ENCODE results near the gene LGMN. TPM values are rescaled to one million over a fixed set of nuclear protein-coding genes. Genes with fewer than 3 reads are reported as not detected.
A peak's percentile ranks its signal among the peaks of the same experiment; 100 is the strongest.

LGMN gene
- total and polyA plus RNA-seq, 2 donors (not counting 1 experiment from before 2014, with no cell fraction given) = 22.6 to 61.0 TPM

DNA sequence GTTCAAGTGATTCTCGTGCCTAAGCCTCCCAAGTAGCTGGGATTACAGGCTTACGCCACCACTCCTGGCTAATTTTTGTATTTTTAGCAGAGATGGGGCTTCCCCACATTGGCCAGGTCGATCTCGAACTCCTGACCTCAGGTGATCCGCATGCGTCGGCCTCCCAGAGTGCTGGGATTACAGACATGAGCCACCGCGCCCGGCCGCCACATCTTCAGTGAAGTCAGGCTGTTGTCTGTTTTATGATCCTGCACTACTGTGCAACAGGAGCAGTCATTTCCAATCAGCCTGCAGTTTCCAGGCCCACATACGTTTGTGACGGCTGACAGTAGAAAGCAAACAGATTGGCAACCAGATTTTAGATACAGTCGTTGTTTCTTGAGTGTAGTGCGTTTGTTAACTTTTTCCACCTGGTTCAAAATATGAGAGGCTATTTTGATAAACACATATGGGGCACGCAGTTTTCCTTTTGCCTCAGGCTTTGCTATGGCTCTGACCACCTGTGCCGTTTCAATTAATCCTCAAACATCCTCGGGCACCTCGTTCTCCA, 74.8 kb downstream of the LGMN start:
- no peaks in the 10 kb centered on the region for H3K79me2 ChIP-seq (ENCODE audit: control insufficient read depth, insufficient read depth, low read length)
- H3K9ac ChIP-seq (ENCODE audit: insufficient read depth, low read length) = no peak overlapping the region
- no peaks in the 10 kb centered on the region for H3K9me3 ChIP-seq (ENCODE audit: control insufficient read depth, insufficient read depth, low read depth, low read length)
- TF ChIP-seq, protein P1, sequence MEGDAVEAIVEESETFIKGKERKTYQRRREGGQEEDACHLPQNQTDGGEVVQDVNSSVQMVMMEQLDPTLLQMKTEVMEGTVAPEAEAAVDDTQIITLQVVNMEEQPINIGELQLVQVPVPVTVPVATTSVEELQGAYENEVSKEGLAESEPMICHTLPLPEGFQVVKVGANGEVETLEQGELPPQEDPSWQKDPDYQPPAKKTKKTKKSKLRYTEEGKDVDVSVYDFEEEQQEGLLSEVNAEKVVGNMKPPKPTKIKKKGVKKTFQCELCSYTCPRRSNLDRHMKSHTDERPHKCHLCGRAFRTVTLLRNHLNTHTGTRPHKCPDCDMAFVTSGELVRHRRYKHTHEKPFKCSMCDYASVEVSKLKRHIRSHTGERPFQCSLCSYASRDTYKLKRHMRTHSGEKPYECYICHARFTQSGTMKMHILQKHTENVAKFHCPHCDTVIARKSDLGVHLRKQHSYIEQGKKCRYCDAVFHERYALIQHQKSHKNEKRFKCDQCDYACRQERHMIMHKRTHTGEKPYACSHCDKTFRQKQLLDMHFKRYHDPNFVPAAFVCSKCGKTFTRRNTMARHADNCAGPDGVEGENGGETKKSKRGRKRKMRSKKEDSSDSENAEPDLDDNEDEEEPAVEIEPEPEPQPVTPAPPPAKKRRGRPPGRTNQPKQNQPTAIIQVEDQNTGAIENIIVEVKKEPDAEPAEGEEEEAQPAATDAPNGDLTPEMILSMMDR (conservative IDR thresholded peaks at IDR 0.05 in 1 of 2, IDR thresholded peaks at IDR 0.05 in 1 of 2; ENCODE audit: low read depth in 1 of 2, low read length in 2 of 2) = no peak
- no peak for TF ChIP-seq EZH2 (IDR thresholded peaks at IDR 0.05; ENCODE audit: low read length, missing control alignments)
- peaks cover 9% of the 10 kb centered on the region for H3K36me3 ChIP-seq (ENCODE audit: control insufficient read depth, insufficient read depth, low read length)
- peaks cover 10% of the 10 kb centered on the region for H3K4me1 ChIP-seq (ENCODE audit: control insufficient read depth, extremely low read depth, insufficient read depth, low read length)
- no peaks in the 10 kb centered on the region for H3K27me3 ChIP-seq (ENCODE audit: control insufficient read depth, insufficient read depth, low read length)
- no peak overlapping the region for H3K4me3 ChIP-seq (replicated peaks in 1 of 4; ENCODE audit: control extremely low read depth in 1 of 4, insufficient read depth in 1 of 4, low read depth in 3 of 4, low read length in 4 of 4)
- H3K27ac ChIP-seq (ENCODE audit: insufficient read depth, low read length) = no peak overlapping the region
- DNase-seq (ENCODE audit: low read depth in 2 of 2) = no peak
- no peak overlapping the region for H2AFZ ChIP-seq (ENCODE audit: low read length)
- no peaks in the 10 kb centered on the region for H4K20me1 ChIP-seq (ENCODE audit: control insufficient read depth, extremely low read depth, insufficient read depth, low read length)
- H3K4me2 ChIP-seq (ENCODE audit: extremely low read depth, insufficient read depth, low read length) = no peak overlapping the region

DNA sequence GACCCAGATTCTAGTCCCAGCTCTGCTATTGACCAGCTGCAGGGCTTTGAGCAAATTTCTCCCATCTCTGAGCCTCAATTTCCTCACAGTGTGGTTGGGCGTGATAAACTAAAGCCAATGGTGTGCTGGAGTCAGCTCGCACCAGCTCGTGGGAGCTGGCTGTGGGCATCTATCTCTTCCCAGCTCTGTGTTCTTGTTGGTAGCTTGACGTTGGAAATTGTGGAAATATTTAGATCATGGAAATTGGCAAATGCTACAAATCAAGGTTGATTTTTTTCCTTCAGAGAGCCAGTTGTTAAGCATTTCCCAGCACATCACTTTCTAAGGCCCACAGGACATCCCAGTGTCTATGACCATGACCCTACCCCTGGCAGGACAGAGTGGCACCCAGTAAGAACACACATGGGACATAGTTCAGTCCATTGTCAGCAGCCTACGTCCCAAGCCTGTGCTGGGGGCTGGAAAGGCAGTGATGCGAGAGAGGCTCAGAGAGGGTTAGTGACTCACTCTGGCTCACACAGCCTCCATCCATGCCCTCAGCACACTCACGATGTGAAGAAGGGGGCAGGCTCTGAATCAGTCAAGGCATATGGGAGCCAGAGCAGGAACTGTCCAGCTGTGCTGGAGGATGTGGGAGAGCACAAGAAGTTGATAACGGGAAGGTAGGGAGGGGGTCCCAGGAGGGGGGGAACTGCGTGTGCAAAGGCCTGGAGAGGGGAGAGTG, 77.6 kb downstream of the LGMN start:
- H3K27ac ChIP-seq (ENCODE audit: insufficient read depth, low read length) = peak overlapping the region; percentile 47
- H3K36me3 ChIP-seq (ENCODE audit: control insufficient read depth, insufficient read depth, low read length) = peaks cover 1% of the 10 kb centered on the region
- H3K4me2 ChIP-seq (ENCODE audit: extremely low read depth, insufficient read depth, low read length) = peak overlapping the region; percentile 38
- no peak overlapping the region for H3K4me3 ChIP-seq (replicated peaks in 1 of 4; ENCODE audit: control extremely low read depth in 1 of 4, insufficient read depth in 1 of 4, low read depth in 3 of 4, low read length in 4 of 4)
- no peaks in the 10 kb centered on the region for H3K9me3 ChIP-seq (ENCODE audit: control insufficient read depth, insufficient read depth, low read depth, low read length)
- H3K27me3 ChIP-seq (ENCODE audit: control insufficient read depth, insufficient read depth, low read length) = no peaks in the 10 kb centered on the region
- H4K20me1 ChIP-seq (ENCODE audit: control insufficient read depth, extremely low read depth, insufficient read depth, low read length) = no peaks in the 10 kb centered on the region
- H2AFZ ChIP-seq (ENCODE audit: low read length) = no peak overlapping the region
- H3K79me2 ChIP-seq (ENCODE audit: control insufficient read depth, insufficient read depth, low read length) = no peaks in the 10 kb centered on the region
- H3K9ac ChIP-seq (ENCODE audit: insufficient read depth, low read length) = no peak overlapping the region
- DNase-seq (ENCODE audit: low read depth in 2 of 2) = peak in 1 of 2 donors; percentile 42
- H3K4me1 ChIP-seq (ENCODE audit: control insufficient read depth, extremely low read depth, insufficient read depth, low read length) = peaks cover 14% of the 10 kb centered on the region
- no peak for TF ChIP-seq EZH2 (IDR thresholded peaks at IDR 0.05; ENCODE audit: low read length, missing control alignments)
- TF ChIP-seq, protein P1 (conservative IDR thresholded peaks at IDR 0.05 in 1 of 2, IDR thresholded peaks at IDR 0.05 in 1 of 2; ENCODE audit: low read depth in 1 of 2, low read length in 2 of 2) = no peak

DNA sequence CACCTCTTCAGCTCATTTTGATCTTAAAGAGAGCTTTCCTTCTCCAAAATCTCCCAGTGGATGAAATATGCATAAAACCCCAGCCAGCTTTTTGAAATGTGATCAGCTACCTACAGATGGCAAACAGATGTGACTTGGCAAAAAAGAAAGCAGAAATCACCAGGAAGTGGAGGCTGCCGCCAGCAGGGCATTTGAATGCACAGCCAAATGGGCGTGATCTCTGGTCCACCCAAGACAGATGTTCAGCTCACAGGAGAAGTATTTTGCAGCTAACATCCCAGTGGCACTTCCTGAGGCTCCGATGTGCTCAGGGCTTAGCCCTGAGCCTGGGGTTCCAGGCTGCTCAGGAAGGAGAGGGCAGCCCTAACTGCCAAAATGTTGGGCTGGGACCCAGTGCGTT, 78.3 kb downstream of the LGMN start:
- no peaks in the 10 kb centered on the region for H3K27me3 ChIP-seq (ENCODE audit: control insufficient read depth, insufficient read depth, low read length)
- no peaks in the 10 kb centered on the region for H4K20me1 ChIP-seq (ENCODE audit: control insufficient read depth, extremely low read depth, insufficient read depth, low read length)
- no peak overlapping the region for H2AFZ ChIP-seq (ENCODE audit: low read length)
- TF ChIP-seq, protein P1 (conservative IDR thresholded peaks at IDR 0.05 in 1 of 2, IDR thresholded peaks at IDR 0.05 in 1 of 2; ENCODE audit: low read depth in 1 of 2, low read length in 2 of 2) = peak; percentile 31 to 58
- no peak for TF ChIP-seq EZH2 (IDR thresholded peaks at IDR 0.05; ENCODE audit: low read length, missing control alignments)
- peaks cover 14% of the 10 kb centered on the region for H3K4me1 ChIP-seq (ENCODE audit: control insufficient read depth, extremely low read depth, insufficient read depth, low read length)
- peak; percentile 64 to 95 for DNase-seq (ENCODE audit: low read depth in 2 of 2)
- H3K36me3 ChIP-seq (ENCODE audit: control insufficient read depth, insufficient read depth, low read length) = peaks cover 1% of the 10 kb centered on the region
- H3K9ac ChIP-seq (ENCODE audit: insufficient read depth, low read length) = no peak overlapping the region
- peak overlapping the region; percentile 47 for H3K27ac ChIP-seq (ENCODE audit: insufficient read depth, low read length)
- peak overlapping the region; percentile 38 for H3K4me2 ChIP-seq (ENCODE audit: extremely low read depth, insufficient read depth, low read length)
- no peaks in the 10 kb centered on the region for H3K79me2 ChIP-seq (ENCODE audit: control insufficient read depth, insufficient read depth, low read length)
- no peak overlapping the region for H3K4me3 ChIP-seq (replicated peaks in 1 of 4; ENCODE audit: control extremely low read depth in 1 of 4, insufficient read depth in 1 of 4, low read depth in 3 of 4, low read length in 4 of 4)
- H3K9me3 ChIP-seq (ENCODE audit: control insufficient read depth, insufficient read depth, low read depth, low read length) = no peaks in the 10 kb centered on the region
